Pancreas (tissue), 10 donors: ENCODE measurements around the gene MIPEP. TPM values are rescaled to one million over a fixed set of nuclear protein-coding genes. Genes with fewer than 3 reads are reported as not detected.

Source experiments
- ATAC-seq, 4 donors: fragments of 200-7000 bp; cut with Tn5 transposase; one replicate each; pipeline versions ENCODE4 v1.8.0 to v1.9.1; 2020; ENCODE audit warnings: mild to moderate bottlenecking in 4 of 4, moderate library complexity in 4 of 4
- DNase-seq, 6 donors: peaks; one replicate each; pipeline ENCODE4 v3.0.0-alpha.2; 2020
- FAIRE-seq: peaks from 2 replicates; lab custom pipeline; 2012; peaks lifted over from hg19 to GRCh38; lab: Jason Lieb, UNC
- H3K27ac ChIP-seq, 4 donors: fragments of 200-600 bp; sonication (generic); 1 replicate in 3 of 4; 2 replicates in 1 of 4; pipeline versions ENCODE4 v1.5.0 to v1.8.0; 2020
- H3K27me3 ChIP-seq, 4 donors: fragments of 200-600 bp; one replicate each; pipeline ENCODE4 v1.8.0; 2021
- H3K36me3 ChIP-seq, 3 donors: fragments of 200-600 bp; sonication (generic) in 1 of 3; one replicate each; pipeline versions ENCODE4 v1.5.0 to v1.8.0; 2020 to 2021
- H3K4me1 ChIP-seq, 3 donors: fragments of 200-600 bp; one replicate each; pipeline ENCODE4 v1.8.0; 2021
- H3K4me3 ChIP-seq, 4 donors: fragments of 200-600 bp; sonication (generic) in 2 of 4; one replicate each; pipeline versions ENCODE4 v1.5.0 to v1.8.0; 2020 to 2021
- H3K9me3 ChIP-seq, 4 donors: fragments of 200-600 bp; one replicate each; pipeline ENCODE4 v1.8.0; 2021
- WGBS, 2 donors: extraction: QIAGEN DNeasy Blood & Tissue Kit; methylation state at CpG; one replicate each; pipeline ENCODE4 v1.1.7; 2013; 5-methylcytosine and 5-hydroxymethylcytosine counted together
- intact Hi-C, 3 donors: fragments of 100-400 bp; cut with DNase I; formaldehyde crosslinking; loops; one replicate each; pipeline versions ENCODE4 v1.11.1 to v1.14.2; 2022
- polyA plus RNA-seq, 2 donors: library from polyadenylated mRNA; stranded (reverse); fragments of 200-250 nt; gene quantifications; one replicate each; pipeline ENCODE4 v1.2.3, GENCODE V29; 2013
- total RNA-seq, 6 donors: library from RNA; stranded (reverse); fragmentation: NEBNext Ultra II Directional in 4 of 6; extraction: Animal tissue kit (Norgen Biotek cat#: 25700) in 4 of 6; gene quantifications; one replicate each; pipeline versions ENCODE4 v1.2.1 to v1.2.4, GENCODE V29; 2021 to 2023
- TF ChIP-seq, protein P1 (sequence below), 4 donors: fragments of 200-600 bp; sonication (generic) in 3 of 4; IDR thresholded peaks; one replicate each; pipeline versions ENCODE4 v1.5.0 to v1.8.0; 2021; ENCODE audit warnings: antibody characterized with exemption in 4 of 4
- donor health status: healthy with polysubstance abuse.
- donor health status: DM: no; HTN: no; CAD: no; lungs with moderate emphysema.
- donor health status: DM: no; HTN: no; CAD: no.
- donor health status: control.
- donor health status: control.
- donor health status: Bipolar disorder and iron deficiency.
- donor health status: DM: yes; HTN: yes; CAD: no.
- donor health status: DM: no; HTN: no; CAD: no.
- donor health status: DM: no; HTN: no; CAD: no.
- donor health status: DM: yes; HTN: yes; CAD: no.

The MIPEP gene
- total and polyA plus RNA-seq, 8 donors: 8.0 to 12.8 (median 10.6) TPM

GRCh38 chr13:23912469-23912868, 23.3 kb upstream of the MIPEP start:
- DNase-seq (no peak), FAIRE-seq (peak; percentile 9), ATAC-seq (no peak)
- 59 to 77% methylated on average over 1 of the region's 1 CpG for WGBS, 2 donors
- H3K4me1 ChIP-seq: no peaks in the 10 kb centered on the region
- H3K27me3 ChIP-seq: peaks cover 0 to 8% (median 2%) of the 10 kb centered on the region in 4 donors
- intact Hi-C loops: no loop called here
- no peak overlapping the region for H3K27ac ChIP-seq
- no peak overlapping the region for H3K4me3 ChIP-seq
- TF ChIP-seq, protein P1, sequence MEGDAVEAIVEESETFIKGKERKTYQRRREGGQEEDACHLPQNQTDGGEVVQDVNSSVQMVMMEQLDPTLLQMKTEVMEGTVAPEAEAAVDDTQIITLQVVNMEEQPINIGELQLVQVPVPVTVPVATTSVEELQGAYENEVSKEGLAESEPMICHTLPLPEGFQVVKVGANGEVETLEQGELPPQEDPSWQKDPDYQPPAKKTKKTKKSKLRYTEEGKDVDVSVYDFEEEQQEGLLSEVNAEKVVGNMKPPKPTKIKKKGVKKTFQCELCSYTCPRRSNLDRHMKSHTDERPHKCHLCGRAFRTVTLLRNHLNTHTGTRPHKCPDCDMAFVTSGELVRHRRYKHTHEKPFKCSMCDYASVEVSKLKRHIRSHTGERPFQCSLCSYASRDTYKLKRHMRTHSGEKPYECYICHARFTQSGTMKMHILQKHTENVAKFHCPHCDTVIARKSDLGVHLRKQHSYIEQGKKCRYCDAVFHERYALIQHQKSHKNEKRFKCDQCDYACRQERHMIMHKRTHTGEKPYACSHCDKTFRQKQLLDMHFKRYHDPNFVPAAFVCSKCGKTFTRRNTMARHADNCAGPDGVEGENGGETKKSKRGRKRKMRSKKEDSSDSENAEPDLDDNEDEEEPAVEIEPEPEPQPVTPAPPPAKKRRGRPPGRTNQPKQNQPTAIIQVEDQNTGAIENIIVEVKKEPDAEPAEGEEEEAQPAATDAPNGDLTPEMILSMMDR (IDR thresholded peaks at IDR 0.05): no peak
- H3K36me3 ChIP-seq: no peaks in the 10 kb centered on the region
- no peaks in the 10 kb centered on the region for H3K9me3 ChIP-seq

DNA sequence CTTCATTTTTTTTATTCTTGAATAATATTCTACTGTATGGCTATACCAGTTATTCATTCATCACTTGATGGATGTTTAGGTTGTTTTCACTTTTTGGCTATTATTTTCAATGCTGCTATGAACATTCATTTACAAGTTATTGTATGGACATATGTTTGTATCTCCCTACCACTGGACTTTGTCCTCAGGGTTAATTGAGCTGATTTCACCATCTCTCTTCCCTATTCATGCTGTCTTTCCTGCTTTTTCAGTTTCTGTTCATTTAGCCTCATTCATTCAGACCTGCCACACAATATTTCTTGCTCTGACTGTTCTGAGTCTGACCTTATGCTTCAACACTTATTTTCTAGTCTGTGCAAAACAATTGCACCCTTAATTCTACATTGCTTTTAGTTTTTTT, 20.4 kb upstream of the MIPEP start:
- peaks cover 0 to 8% (median 2%) of the 10 kb centered on the region in 4 donors for H3K27me3 ChIP-seq
- no peaks in the 10 kb centered on the region for H3K9me3 ChIP-seq
- H3K4me3 ChIP-seq: no peak overlapping the region
- no peak overlapping the region for H3K27ac ChIP-seq
- H3K4me1 ChIP-seq: no peaks in the 10 kb centered on the region
- H3K36me3 ChIP-seq: no peaks in the 10 kb centered on the region
- ATAC-seq (no peak), DNase-seq (no peak), FAIRE-seq (no peak)
- TF ChIP-seq, protein P1 (IDR thresholded peaks at IDR 0.05): no peak
- intact Hi-C loops: no loop called here

- ATAC-seq (no peak), DNase-seq (no peak), FAIRE-seq (no peak)
- TF ChIP-seq, protein P1 (IDR thresholded peaks at IDR 0.05): no peak
- H3K9me3 ChIP-seq: no peaks in the 10 kb centered on the region
- no peak overlapping the region for H3K4me3 ChIP-seq
- intact Hi-C loops: no loop called here
- peaks cover 0 to 17% (median 3%) of the 10 kb centered on the region in 4 donors for H3K27me3 ChIP-seq
- WGBS, 2 donors: 86 to 89% methylated on average over 2 of the region's 2 CpGs
- no peaks in the 10 kb centered on the region for H3K36me3 ChIP-seq
- peaks cover 0 to 6% (median 6%) of the 10 kb centered on the region in 3 donors for H3K4me1 ChIP-seq
- no peak overlapping the region for H3K27ac ChIP-seq
These were observed 16.6 kb upstream of the MIPEP start for GRCh38 chr13:23905766-23906165.

GRCh38 chr13:23903906-23904280, 14.7 kb upstream of the MIPEP start:
- no peak for FAIRE-seq

More at GRCh38 chr13:23903906-23904280, 14.7 kb upstream of the MIPEP start:
- TF ChIP-seq, protein P1 (IDR thresholded peaks at IDR 0.05): no peak
- Histone ChIP-seq H3K4me1 (peaks cover 0 to 6% (median 6%) of the 10 kb centered on the region in 3 donors), H3K27me3 (peaks cover 0 to 17% (median 3%) of the 10 kb centered on the region in 4 donors), H3K4me3 (no peak overlapping the region), H3K27ac (no peak overlapping the region), H3K9me3 (no peaks in the 10 kb centered on the region), H3K36me3 (no peaks in the 10 kb centered on the region)
- DNase-seq (no peak), ATAC-seq (peak in 1 of 4 donors; percentile 20)
- intact Hi-C loops: no loop called here
- 63 to 67% methylated on average over 16 of the region's 16 CpGs for WGBS, 2 donors
